ENCODE measurements around the gene RPTOR.

DNA sequence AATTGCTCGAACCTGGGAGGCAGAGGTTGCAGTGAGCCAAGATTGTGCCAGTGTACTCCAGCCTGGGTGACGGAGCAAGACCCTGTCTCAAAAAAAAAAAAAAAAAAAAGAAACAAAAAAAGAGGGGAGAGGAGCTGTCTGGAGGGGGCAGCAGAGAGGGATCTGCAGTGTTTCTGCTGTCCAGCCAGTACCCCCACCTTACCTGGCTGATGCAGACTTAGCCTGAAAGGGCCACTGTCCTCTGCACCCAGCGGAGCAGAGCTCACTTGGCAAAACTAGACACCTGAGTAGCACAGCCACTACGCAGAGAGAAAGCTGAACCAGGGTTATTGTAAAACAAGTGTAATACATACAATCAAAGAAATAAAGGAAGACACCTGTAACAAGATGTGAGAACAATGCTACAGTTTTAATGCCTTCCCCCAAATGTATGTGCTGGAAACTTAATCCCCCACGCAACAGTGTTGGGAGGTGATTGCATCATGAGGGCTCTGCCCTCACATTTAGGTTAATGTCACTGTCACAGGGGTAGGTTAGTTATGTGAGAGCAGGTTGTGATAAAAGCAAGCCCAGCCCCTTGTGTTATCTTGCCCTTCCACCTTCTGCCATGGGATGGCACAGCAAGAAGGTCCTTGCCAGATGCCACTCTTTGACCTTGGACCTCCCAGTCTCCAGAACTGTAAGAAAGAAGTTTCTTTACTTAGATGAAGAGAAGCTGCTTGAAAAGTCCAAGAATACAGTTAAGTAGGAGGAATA is 211.2 kb downstream of the RPTOR start:
- TF ChIP-seq, protein P1, sequence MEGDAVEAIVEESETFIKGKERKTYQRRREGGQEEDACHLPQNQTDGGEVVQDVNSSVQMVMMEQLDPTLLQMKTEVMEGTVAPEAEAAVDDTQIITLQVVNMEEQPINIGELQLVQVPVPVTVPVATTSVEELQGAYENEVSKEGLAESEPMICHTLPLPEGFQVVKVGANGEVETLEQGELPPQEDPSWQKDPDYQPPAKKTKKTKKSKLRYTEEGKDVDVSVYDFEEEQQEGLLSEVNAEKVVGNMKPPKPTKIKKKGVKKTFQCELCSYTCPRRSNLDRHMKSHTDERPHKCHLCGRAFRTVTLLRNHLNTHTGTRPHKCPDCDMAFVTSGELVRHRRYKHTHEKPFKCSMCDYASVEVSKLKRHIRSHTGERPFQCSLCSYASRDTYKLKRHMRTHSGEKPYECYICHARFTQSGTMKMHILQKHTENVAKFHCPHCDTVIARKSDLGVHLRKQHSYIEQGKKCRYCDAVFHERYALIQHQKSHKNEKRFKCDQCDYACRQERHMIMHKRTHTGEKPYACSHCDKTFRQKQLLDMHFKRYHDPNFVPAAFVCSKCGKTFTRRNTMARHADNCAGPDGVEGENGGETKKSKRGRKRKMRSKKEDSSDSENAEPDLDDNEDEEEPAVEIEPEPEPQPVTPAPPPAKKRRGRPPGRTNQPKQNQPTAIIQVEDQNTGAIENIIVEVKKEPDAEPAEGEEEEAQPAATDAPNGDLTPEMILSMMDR (IDR thresholded peaks at IDR 0.05; ENCODE audit: low read length): peak; percentile 28
- TF ChIP-seq EZH2 (IDR thresholded peaks at IDR 0.05; ENCODE audit: borderline replicate concordance, low read length): no peak

Data from OCI-LY1 (cell line).